DND-41 (cell line): ENCODE results near the gene SELENOS.

Experiments
- CTCF ChIP-seq: IDR thresholded peaks from 2 replicates; pipeline ENCODE4 v1.5.1; 2012; ENCODE audit warnings: borderline replicate concordance, low read length, moderate library complexity, mild to moderate bottlenecking; ENCODE audit not compliant: poor library complexity, severe bottlenecking; ENCODE audit errors: extremely low read depth
- EZH2 ChIP-seq: IDR thresholded peaks from 3 replicates; pipeline ENCODE4 v1.6.1; 2012; ENCODE audit warnings: borderline replicate concordance, low read depth, mild to moderate bottlenecking, moderate library complexity, low read length, inconsistent platforms; ENCODE audit not compliant: severe bottlenecking

- TF ChIP-seq EZH2 (no peak), CTCF (no peak)
Measured at GRCh38 chr15:101293122-101293521, 15.8 kb upstream of the SELENOS start.
